HepG2 (cell line): ENCODE data around the gene AK9.

Experiments used
- CBFB ChIP-seq: sonication (generic); formaldehyde crosslinking; IDR thresholded peaks from 2 replicates; pipeline ENCODE4 v1.4.0; 2020; ENCODE audit warnings: missing genetic modification reagents
- GABPA ChIP-seq, 2 experiments: IDR thresholded peaks; 2 replicates each; pipeline ENCODE4 v1.6.1; 2011 to 2016; ENCODE audit warnings: low read depth in 2 of 2, low read length in 1 of 2, missing biosample characterization in 1 of 2, missing genetic modification characterization in 1 of 2
- HNF4A ChIP-seq: sonication (generic); formaldehyde crosslinking; IDR thresholded peaks from 2 replicates; pipeline ENCODE4 v1.4.0; 2020; ENCODE audit warnings: missing genetic modification reagents
- KDM5A ChIP-seq: fragments of 200-600 bp; sonication (generic); IDR thresholded peaks from 2 replicates; pipeline ENCODE4 v1.7.0; 2018; ENCODE audit warnings: antibody characterized with exemption, mild to moderate bottlenecking, low read length, borderline replicate concordance
- PHF8 ChIP-seq: sonication (generic); formaldehyde crosslinking; IDR thresholded peaks from 2 replicates; pipeline ENCODE4 v1.5.0; 2020; ENCODE audit warnings: missing genetic modification reagents
- REPIN1 ChIP-seq: sonication (generic); formaldehyde crosslinking; IDR thresholded peaks from 2 replicates; pipeline ENCODE4 v1.8.0; 2022; ENCODE audit warnings: missing genetic modification reagents, low read depth, mild to moderate bottlenecking, borderline replicate concordance
- SMAD3 ChIP-seq: sonication (generic); formaldehyde crosslinking; IDR thresholded peaks from 2 replicates; pipeline ENCODE4 v1.4.0; 2020; ENCODE audit warnings: missing genetic modification reagents
- YY1 ChIP-seq: IDR thresholded peaks from 2 replicates; pipeline ENCODE4 v1.6.1; 2011; ENCODE audit warnings: low read length, low read depth, moderate library complexity, mild to moderate bottlenecking; ENCODE audit not compliant: insufficient read depth, insufficient replicate concordance
- ZNF331 ChIP-seq: sonication (generic); formaldehyde crosslinking; IDR thresholded peaks from 2 replicates; pipeline ENCODE4 v1.4.0; 2020; ENCODE audit warnings: missing genetic modification reagents
- TF ChIP-seq, protein P1 (sequence below): sonication (generic); formaldehyde crosslinking; IDR thresholded peaks from 2 replicates; pipeline ENCODE4 v1.8.1; 2022; ENCODE audit warnings: low read depth, mild to moderate bottlenecking, missing genetic modification reagents
- TF ChIP-seq, protein P2 (sequence below): sonication (generic); formaldehyde crosslinking; IDR thresholded peaks from 2 replicates; pipeline ENCODE4 v1.4.0; 2020; ENCODE audit warnings: missing genetic modification reagents, low read depth, mild to moderate bottlenecking, borderline replicate concordance

DNA sequence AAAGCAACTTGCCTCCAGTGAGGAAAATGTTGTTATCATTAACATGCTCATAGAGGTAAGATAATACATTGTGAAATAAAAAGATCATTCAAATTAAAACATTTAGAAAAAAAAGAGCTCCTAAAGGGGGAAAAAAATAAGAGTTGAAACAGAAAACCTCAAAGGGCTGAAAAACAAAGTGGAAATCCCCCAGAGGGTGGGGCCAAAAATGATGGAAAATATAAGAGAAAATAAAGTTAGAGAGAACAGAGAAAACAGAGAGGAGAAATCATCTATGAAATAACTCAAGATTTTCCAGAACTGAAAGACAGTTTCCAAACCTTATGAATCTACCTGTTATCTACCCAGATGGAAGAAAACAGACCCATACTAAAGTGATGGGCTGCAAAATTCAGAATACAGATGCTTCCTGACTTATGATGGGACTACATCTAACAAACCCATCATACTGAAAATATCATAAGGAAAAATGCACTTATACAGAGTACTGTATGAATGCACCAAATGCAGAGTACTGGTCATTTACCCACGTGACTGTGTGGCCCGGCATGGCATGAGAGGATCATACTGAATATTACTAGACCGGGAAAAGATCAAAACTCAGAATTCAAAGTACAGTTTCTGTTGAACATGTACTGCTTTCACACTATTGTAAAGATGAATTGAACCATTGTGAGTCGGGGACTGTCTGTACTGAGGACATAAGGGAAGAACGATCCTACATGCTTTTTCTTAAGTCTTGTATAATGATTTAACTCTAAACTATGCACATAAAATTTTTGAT, 212.0 kb downstream of the AK9 start:
- TF ChIP-seq, protein P1, sequence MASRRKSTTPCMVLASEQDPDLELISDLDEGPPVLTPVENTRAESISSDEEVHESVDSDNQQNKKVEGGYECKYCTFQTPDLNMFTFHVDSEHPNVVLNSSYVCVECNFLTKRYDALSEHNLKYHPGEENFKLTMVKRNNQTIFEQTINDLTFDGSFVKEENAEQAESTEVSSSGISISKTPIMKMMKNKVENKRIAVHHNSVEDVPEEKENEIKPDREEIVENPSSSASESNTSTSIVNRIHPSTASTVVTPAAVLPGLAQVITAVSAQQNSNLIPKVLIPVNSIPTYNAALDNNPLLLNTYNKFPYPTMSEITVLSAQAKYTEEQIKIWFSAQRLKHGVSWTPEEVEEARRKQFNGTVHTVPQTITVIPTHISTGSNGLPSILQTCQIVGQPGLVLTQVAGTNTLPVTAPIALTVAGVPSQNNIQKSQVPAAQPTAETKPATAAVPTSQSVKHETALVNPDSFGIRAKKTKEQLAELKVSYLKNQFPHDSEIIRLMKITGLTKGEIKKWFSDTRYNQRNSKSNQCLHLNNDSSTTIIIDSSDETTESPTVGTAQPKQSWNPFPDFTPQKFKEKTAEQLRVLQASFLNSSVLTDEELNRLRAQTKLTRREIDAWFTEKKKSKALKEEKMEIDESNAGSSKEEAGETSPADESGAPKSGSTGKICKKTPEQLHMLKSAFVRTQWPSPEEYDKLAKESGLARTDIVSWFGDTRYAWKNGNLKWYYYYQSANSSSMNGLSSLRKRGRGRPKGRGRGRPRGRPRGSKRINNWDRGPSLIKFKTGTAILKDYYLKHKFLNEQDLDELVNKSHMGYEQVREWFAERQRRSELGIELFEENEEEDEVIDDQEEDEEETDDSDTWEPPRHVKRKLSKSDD (CRISPR knock-in tag): no peak
- TF ChIP-seq, protein P2, sequence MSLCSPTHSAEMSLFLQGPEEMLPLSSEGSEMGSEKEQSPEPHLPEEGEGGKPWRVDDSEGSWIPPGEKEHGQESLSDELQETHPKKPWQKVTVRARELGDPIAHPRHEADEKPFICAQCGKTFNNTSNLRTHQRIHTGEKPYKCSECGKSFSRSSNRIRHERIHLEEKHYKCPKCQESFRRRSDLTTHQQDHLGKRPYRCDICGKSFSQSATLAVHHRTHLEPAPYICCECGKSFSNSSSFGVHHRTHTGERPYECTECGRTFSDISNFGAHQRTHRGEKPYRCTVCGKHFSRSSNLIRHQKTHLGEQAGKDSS (CRISPR knock-in tag): no peak
- TF ChIP-seq GABPA (IDR thresholded peaks at IDR 0.05; ENCODE audit: low read depth, low read length) (no peak), GABPA (CRISPR knock-in tag; IDR thresholded peaks at IDR 0.05; ENCODE audit: low read depth) (no peak), CBFB (CRISPR knock-in tag) (no peak), REPIN1 (CRISPR knock-in tag) (no peak), SMAD3 (CRISPR knock-in tag) (no peak), KDM5A (no peak), HNF4A (peak; percentile 40; the same call in 1 of the 2 replicates), YY1 (no peak), ZNF331 (CRISPR knock-in tag) (no peak), PHF8 (CRISPR knock-in tag) (no peak)
